Measurements from ENCODE around the gene OAT. TPM values are rescaled to one million over a fixed set of nuclear protein-coding genes. Genes with fewer than 3 reads are reported as not detected.
"Not testable (repeated sequence)": the region's sequence is repeated elsewhere in the genome, so short reads cannot be mapped to it uniquely, and the experiment has no call there.

Gene OAT
- total RNA-seq, 1 donor from 2014 or later: 42.7 TPM

GRCh38 chr10:124447751-124448466, 29.2 kb upstream of the OAT start:
- ATAC-seq: peak; percentile 67
- DNase-seq (ENCODE audit: low spot score): no peak

GRCh38 chr10:124446830-124447750, 28.4 kb upstream of the OAT start:
- DNase-seq (ENCODE audit: low spot score): no peak
- ATAC-seq: peak; percentile 19

DNA sequence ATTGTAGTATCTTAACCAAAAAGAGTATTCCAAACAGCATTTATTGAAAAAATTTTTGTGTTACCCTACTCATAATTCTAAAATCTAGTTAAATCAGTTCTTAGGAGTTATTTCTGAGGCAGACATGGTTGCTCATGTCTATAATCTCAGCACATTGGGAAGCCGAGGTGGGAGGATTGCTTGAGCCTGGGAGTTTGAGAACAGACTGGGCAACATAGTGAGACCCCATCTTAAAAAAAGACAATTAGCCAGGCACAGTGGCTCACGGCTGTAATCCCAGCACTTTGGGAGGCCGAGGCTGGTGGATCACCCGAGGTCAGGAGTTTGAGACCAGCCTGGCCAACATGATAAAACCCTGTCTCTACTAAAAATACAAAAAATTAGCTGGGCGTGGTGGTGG, 23.0 kb upstream of the OAT start:
- not testable (repeated sequence) for DNase-seq (ENCODE audit: low spot score); ATAC-seq

DNA sequence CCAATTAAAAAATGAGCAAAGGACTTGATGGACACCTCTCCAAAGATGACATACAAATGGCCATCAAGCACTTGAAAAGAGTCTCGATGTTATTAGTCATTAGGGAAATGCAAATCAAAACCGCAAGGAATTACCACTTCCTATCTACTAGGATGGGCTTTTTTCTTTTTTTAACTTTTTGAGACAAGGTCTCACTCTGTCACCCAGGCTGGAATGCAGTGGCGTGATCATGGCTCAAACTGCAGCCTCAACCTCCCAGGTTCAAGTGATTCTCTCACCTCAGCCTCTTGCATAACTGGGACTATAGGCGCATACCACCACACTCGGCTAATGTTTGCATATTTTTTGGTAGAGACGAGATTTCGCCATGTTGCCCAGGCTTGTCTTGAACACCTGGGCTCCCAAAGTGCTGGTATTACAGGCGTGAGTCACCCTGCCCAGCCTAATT, 17.5 kb upstream of the OAT start:
- DNase-seq (ENCODE audit: low spot score) (no peak), ATAC-seq (no peak)

DNA sequence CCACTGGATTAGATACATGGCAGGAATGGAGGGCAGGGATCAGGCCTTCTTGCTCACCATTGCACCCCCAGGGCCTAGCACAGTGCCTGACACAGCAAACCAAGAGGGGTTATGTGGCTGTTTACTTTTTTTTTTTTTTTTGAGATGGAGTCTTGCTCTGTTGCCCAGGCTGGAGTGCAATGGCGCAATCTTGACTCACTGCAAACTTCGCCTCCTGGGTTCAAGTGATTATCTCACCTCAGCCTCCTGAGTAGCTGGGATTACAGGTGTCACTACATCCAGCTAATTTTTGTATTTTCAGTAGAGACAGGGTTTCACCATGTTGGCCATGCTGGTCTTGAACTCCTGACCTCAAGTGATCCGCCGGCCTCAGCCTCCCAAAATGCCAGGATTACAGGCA, 17.0 kb upstream of the OAT start:
- not testable (repeated sequence) for ATAC-seq

GRCh38 chr10:124433461-124433860, 14.7 kb upstream of the OAT start:
- DNase-seq (ENCODE audit: low spot score) (no peak), ATAC-seq (no peak)

More for the DNA sequence above, 17.0 kb upstream of the OAT start:
- DNase-seq (ENCODE audit: low spot score): not testable (repeated sequence)

- ATAC-seq (no peak), DNase-seq (ENCODE audit: low spot score) (no peak)
Observed at GRCh38 chr10:124430077-124430476, 11.4 kb upstream of the OAT start.

- DNase-seq (ENCODE audit: low spot score): no peak
- peak; percentile 42 for ATAC-seq
Observed at GRCh38 chr10:124429576-124429975, 10.9 kb upstream of the OAT start.

DNA sequence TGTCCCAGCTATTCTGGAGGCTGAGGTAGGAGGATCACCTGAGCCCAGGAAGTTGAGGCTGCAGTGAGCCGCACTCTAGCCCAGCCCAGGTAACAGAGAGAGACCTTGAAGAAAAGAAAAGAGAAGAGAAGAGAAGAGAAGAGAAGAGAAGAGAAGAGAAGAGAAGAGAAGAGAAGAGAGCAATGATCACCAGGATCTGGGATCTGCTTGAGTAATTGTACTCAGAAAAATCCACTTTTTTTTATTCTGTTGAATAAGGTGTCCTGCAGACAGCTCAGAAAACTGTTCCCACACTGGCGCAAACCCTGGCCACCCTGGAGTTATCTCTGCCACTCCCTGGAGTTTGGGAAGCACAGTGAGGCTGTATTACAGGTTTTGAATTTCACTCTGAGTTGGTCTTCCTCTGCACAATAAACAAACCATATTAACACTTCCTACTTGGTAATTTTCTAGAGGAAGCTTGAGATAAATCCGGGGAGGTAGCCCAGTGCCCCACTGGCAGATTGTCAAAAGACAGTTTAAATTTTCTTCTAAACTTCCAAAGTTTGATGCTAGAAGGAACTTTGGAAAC, 9.6 kb upstream of the OAT start:
- DNase-seq (ENCODE audit: low spot score) (no peak), ATAC-seq (no peak)

GRCh38 chr10:124425227-124425962, 6.7 kb upstream of the OAT start:
- peak; percentile 65 for ATAC-seq
- peak; percentile 72 for DNase-seq (ENCODE audit: low spot score)

DNA sequence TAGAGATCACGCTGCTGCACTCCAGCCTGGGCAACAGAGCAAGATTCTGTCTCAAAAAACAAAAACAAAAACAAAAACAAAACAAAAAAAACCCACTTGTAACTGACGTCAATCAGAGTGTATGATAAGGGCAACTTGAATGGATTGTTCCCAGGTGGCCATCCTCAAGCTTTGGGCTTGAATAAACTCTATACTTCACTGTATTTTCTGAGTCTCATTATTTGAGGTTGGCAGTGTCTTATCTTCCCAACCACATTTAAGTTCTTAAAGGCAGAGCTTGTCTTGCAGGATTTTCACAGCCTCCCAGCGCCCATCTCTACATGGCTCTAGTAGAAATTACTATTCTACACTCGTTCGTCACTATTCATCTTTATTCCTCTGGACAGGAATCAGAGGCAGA, 5.1 kb upstream of the OAT start:
- ATAC-seq: no peak
- DNase-seq (ENCODE audit: low spot score): no peak

DNA sequence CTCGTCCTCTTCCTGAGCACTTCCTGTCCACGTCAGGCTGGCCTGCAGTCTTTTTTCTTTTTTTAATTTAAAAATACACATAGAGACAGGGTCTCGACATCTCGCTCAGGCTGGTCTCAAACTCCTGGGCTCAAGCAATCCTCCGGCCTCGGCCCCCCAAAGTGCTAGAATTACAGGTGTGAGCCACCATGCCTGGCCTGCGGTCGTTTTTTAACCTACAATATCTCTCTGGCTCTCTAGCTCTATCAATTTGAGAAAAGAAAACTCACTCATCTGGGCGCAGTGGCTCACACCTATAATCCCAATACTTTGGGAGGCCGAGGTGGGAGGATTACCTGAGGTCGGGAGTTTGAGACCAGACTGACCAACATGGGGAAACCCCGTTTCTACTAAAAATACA, 4.0 kb upstream of the OAT start:
- DNase-seq (ENCODE audit: low spot score) (no peak), ATAC-seq (no peak)

- no peak for DNase-seq (ENCODE audit: low spot score)
- no peak for ATAC-seq
Observed at GRCh38 chr10:124420254-124420653, 1.5 kb upstream of the OAT start.

DNA sequence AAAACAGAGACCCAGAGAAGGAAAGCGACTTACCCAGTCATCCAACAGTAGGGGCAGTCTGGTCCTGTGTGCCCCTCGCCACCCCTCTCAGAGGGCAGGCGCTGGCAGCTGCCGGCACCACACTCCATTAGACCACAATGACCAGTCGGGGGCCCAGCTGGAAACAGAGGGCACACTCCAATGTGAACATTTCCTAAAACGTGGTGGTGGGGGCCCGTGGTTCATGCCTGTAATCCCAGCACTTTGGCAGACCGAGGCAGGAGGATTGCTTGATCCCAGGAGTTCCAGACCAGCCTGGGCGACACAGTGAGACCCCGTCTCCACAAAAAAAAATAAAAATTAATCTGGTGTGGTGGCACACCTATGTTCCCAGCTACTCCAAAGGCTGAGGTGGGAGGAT, 912 bp upstream of the OAT start:
- DNase-seq (ENCODE audit: low spot score): no peak
- ATAC-seq: no peak

GRCh38 chr10:124417895-124418725, 613 bp downstream of the OAT start:
- DNase-seq (ENCODE audit: low spot score) (peak; percentile 60), ATAC-seq (peak; percentile 37)

DNA sequence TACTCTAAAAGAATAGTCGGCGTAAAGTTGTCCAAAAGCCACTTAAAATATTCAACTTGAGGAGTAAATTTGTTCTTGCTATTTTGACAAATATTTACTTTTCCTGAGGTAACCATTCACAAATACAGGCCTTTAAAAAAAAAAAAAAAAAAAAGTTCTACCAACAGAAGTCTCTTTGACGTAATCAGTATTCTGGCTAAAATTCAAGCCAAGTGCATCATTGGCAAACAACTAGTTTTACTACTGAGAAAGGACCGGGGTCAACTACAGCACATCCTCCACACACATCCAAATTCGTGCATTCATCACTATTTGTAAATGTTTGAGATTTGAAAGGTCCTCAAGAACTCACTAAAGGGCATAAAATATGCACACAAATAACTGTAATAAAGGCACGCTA, 2.0 kb downstream of the OAT start:
- ATAC-seq (peak; percentile 18), DNase-seq (ENCODE audit: low spot score) (no peak)

GRCh38 chr10:124415210-124415609, 3.5 kb downstream of the OAT start:
- DNase-seq (ENCODE audit: low spot score): no peak
- ATAC-seq: no peak

DNA sequence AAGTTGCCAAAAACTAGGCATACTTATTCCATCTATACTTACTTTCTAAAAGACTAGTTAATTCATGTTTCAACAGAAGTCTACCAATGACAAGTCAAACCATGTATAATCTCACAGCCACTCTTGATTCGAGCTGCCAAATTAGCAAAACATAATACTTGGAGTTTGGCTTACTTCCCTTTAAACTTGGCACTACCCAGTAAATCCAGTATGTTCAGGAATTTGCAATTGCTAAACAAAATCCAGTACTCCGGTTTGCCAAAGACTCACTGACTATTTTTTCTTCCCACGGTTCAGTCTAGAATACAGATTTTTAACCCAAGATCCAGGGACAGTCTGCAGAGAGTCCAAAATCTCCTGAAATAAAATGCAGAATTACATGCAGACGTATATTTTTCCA, 4.6 kb downstream of the OAT start:
- DNase-seq (ENCODE audit: low spot score) (no peak), ATAC-seq (no peak)

DNA sequence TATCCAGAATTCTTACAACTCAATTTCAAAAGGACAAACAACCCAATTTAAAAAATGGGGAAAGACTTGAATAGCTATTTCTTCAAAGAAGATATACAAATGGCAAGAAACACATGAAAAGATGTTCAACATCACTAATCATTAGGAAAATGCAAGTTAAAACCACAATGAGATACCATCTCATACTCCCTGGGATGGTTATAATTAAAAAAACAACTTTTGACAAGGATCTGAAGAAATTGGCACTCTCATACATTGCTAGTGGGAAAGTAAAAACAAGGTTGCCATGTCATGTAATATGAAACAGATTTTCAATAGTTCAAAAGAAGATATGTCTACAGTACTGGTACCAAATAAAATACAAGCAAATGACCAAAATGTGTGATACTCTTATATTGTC, 9.0 kb downstream of the OAT start:
- DNase-seq (ENCODE audit: low spot score) (no peak), ATAC-seq (no peak)

GRCh38 chr10:124408357-124408756, 10.4 kb downstream of the OAT start:
- ATAC-seq: no peak

More at GRCh38 chr10:124408357-124408756, 10.4 kb downstream of the OAT start:
- no peak for DNase-seq (ENCODE audit: low spot score)

Measured in left lobe of liver (tissue), 2 donors.